ENCODE data around the gene SMS. TPM values are rescaled to one million over a fixed set of nuclear protein-coding genes. Genes with fewer than 3 reads are reported as not detected.
A peak's percentile ranks its signal among the peaks of the same experiment; 100 is the strongest.

SMS gene
- total RNA-seq, 2 experiments from 2014 or later = 175 to 184 TPM

DNA sequence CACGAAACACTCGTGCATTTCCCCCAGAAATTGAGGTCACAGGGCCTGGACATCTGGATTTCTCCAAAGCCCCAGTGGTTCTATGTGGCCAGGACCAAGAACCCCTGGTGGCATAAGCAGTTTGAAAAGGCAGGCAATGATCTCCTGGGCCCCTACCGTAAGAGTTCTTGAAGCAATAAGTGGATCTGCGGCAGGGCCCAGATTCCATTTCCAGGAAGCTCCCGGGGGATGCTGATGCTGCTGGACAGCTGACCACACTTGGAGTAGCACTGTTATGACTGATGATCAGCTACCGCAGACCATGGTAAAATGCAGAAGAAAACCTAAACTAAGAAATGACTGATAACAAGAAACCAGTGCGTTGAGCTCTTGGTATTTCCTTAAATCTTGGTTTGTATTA, 27.8 kb downstream of the SMS start:
- Mint-ChIP-seq H3K27ac (no peak overlapping the region), H3K9me3 (no peaks in the 10 kb centered on the region), H3K4me3 (no peak overlapping the region), H3K4me1 (ENCODE audit: low read depth) (peaks cover 22% of the 10 kb centered on the region), H3K27me3 (no peaks in the 10 kb centered on the region), H3K36me3 (ENCODE audit: low read depth) (peaks cover 33% of the 10 kb centered on the region)
- ATAC-seq (no peak), DNase-seq (no peak)
- intact Hi-C loops (cut with micrococcal nuclease) = no loop called here
- TF ChIP-seq CTCF (IDR thresholded peaks at IDR 0.05) = no peak
- ChIA-PET POLR2A (no interaction called here), CTCF (no interaction called here)

DNA sequence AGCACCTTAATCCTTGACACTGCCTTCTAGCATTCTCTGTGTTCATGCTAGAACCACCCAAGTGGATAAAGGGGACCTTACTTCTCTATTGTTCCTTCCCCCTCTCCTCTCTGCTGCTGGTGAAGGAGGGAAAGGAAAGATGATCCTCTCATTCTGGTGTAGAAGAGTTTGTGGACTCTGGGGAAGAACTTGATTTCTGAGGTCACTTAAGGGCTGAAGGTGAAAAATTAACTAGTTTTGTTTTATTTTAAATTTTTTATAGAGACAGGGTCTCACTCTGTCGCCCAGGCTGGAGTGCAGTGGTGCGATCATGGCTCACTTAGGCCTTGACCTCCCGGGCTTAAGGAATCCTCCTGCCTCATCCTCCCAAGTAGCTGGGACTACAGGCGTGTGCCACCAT, 29.8 kb downstream of the SMS start:
- POLR2A ChIA-PET = no interaction called here

GRCh38 chrX:21972046-21972445, 31.5 kb downstream of the SMS start:
- Mint-ChIP-seq H3K27me3 (no peaks in the 10 kb centered on the region), H3K27ac (peak overlapping the region; percentile 92), H3K4me3 (no peak overlapping the region), H3K36me3 (ENCODE audit: low read depth) (peaks cover 48% of the 10 kb centered on the region), H3K9me3 (no peaks in the 10 kb centered on the region), H3K4me1 (ENCODE audit: low read depth) (peaks cover 35% of the 10 kb centered on the region)
- intact Hi-C loops (cut with micrococcal nuclease) = no loop called here
- CTCF ChIA-PET = interaction anchor here (1.4 to 2.8 kb wide), 2 partner anchors 13 to 23 kb away, joined by 3 to 16 read pairs; no protein-coding TSS in a partner anchor
- POLR2A ChIA-PET = interaction anchor here (1.0 to 1.9 kb wide), 2 partner anchors 11 to 132 kb away, joined by 3 to 5 read pairs; partner anchors contain the start of gene MBTPS2
- ATAC-seq = no peak
- no peak for TF ChIP-seq CTCF (IDR thresholded peaks at IDR 0.05)
- DNase-seq = no peak

More for the DNA sequence above, 29.8 kb downstream of the SMS start:
- intact Hi-C loops (cut with micrococcal nuclease) = no loop called here
- H3K27ac Mint-ChIP-seq = peak overlapping the region; percentile 34
- ATAC-seq = no peak
- peaks cover 35% of the 10 kb centered on the region for H3K4me1 Mint-ChIP-seq (ENCODE audit: low read depth)
- no peak for DNase-seq
- no peaks in the 10 kb centered on the region for H3K9me3 Mint-ChIP-seq
- H3K36me3 Mint-ChIP-seq (ENCODE audit: low read depth) = peaks cover 46% of the 10 kb centered on the region
- no peak overlapping the region for H3K4me3 Mint-ChIP-seq
- TF ChIP-seq CTCF (IDR thresholded peaks at IDR 0.05) = no peak
- no peaks in the 10 kb centered on the region for H3K27me3 Mint-ChIP-seq
- CTCF ChIA-PET = no interaction called here

GRCh38 chrX:21972721-21973120, 32.2 kb downstream of the SMS start:
- DNase-seq (peak; percentile 68), ATAC-seq (peak; percentile 89)
- H3K4me3 Mint-ChIP-seq = no peak overlapping the region
- CTCF ChIA-PET = interaction anchor here (1.4 to 2.8 kb wide), 2 partner anchors 13 to 24 kb away, joined by 3 to 16 read pairs; no protein-coding TSS in a partner anchor
- H3K27ac Mint-ChIP-seq = peak overlapping the region; percentile 92
- TF ChIP-seq CTCF (IDR thresholded peaks at IDR 0.05) = no peak
- H3K9me3 Mint-ChIP-seq = no peaks in the 10 kb centered on the region
- H3K36me3 Mint-ChIP-seq (ENCODE audit: low read depth) = peaks cover 50% of the 10 kb centered on the region
- H3K4me1 Mint-ChIP-seq (ENCODE audit: low read depth) = peaks cover 35% of the 10 kb centered on the region
- intact Hi-C loops (cut with micrococcal nuclease) = no loop called here
- no peaks in the 10 kb centered on the region for H3K27me3 Mint-ChIP-seq
- POLR2A ChIA-PET = interaction anchor here (1.0 to 1.9 kb wide), 2 partner anchors 12 to 133 kb away, joined by 3 to 5 read pairs; partner anchors contain the start of gene MBTPS2

GRCh38 chrX:21973321-21974010, 33.0 kb downstream of the SMS start:
- Mint-ChIP-seq H3K4me1 (ENCODE audit: low read depth) (peaks cover 35% of the 10 kb centered on the region), H3K36me3 (ENCODE audit: low read depth) (peaks cover 57% of the 10 kb centered on the region), H3K4me3 (peak overlapping the region; percentile 43), H3K27ac (peak overlapping the region; percentile 92), H3K9me3 (no peaks in the 10 kb centered on the region), H3K27me3 (no peaks in the 10 kb centered on the region)
- DNase-seq (no peak), ATAC-seq (peak; percentile 10)
- TF ChIP-seq CTCF (IDR thresholded peaks at IDR 0.05) = no peak
- CTCF ChIA-PET = interaction anchor here (0.6 to 2.8 kb wide), 3 partner anchors 12 to 220 kb away, joined by 3 to 16 read pairs (median 3); no protein-coding TSS in a partner anchor
- intact Hi-C loops (cut with micrococcal nuclease) = no loop called here
- POLR2A ChIA-PET = interaction anchor here (1.9 kb wide), 1 partner anchor 134 kb away, joined by 5 read pairs; the partner anchor contains the start of gene MBTPS2

Measured in activated CD8-positive, alpha-beta T cell treated with anti-CD3 and anti-CD28 coated beads for 36 hours (primary cell).